HFFc6 (cell line): ENCODE measurements around the gene ANO10. TPM values are rescaled to one million over a fixed set of nuclear protein-coding genes. Genes with fewer than 3 reads are reported as not detected.
"Not testable (repeated sequence)": the region's sequence is repeated elsewhere in the genome, so short reads cannot be mapped to it uniquely, and the experiment has no call there.

Experiments
- DNase-seq: peaks from one replicate; pipeline ENCODE4 v3.0.0-alpha.2; 2018
- H3K27ac Mint-ChIP-seq: 2 replicates; pipeline ENCODE4 v1.8.0; 2020; ENCODE audit warnings: mild to moderate bottlenecking, mixed read lengths
- H3K27me3 Mint-ChIP-seq: 2 replicates; pipeline ENCODE4 v1.8.0; 2021; ENCODE audit warnings: mild to moderate bottlenecking, moderate library complexity, mixed read lengths; ENCODE audit not compliant: insufficient read depth
- H3K36me3 Mint-ChIP-seq: 2 replicates; pipeline ENCODE4 v1.8.0; 2021; ENCODE audit warnings: low read depth, mixed read lengths
- H3K4me1 Mint-ChIP-seq: 2 replicates; pipeline ENCODE4 v1.8.0; 2020; ENCODE audit warnings: low read depth, mixed read lengths
- H3K4me3 Mint-ChIP-seq: 2 replicates; pipeline ENCODE4 v1.8.0; 2020; ENCODE audit warnings: mild to moderate bottlenecking, moderate library complexity, mixed read lengths
- H3K9me3 Mint-ChIP-seq: 2 replicates; pipeline ENCODE4 v1.8.0; 2020; ENCODE audit warnings: mild to moderate bottlenecking, mixed read lengths
- CTCF ChIP-seq: fragments of 200-600 bp; sonication (generic); IDR thresholded peaks from 2 replicates; pipeline ENCODE4 v1.5.0; 2021; ENCODE audit warnings: antibody characterized with exemption, mild to moderate bottlenecking
- total RNA-seq, 6 experiments: library from RNA; stranded (reverse); fragmentation: NEBNext Ultra II Directional; extraction: Animal tissue kit (Norgen Biotek cat#: 25700); gene quantifications; 2 replicates in 1 of 6; 3 replicates in 5 of 6; pipeline ENCODE4 v1.2.3, GENCODE V29; 2021

The ANO10 gene
- total RNA-seq, 6 experiments from 2014 or later, result 78.3 to 103 (median 90.8) TPM

- DNase-seq, result peak; percentile 20
- Mint-ChIP-seq H3K36me3 (no peaks in the 10 kb centered on the region), H3K9me3 (no peaks in the 10 kb centered on the region), H3K27ac (no peak overlapping the region; the same call in 1 of the 2 replicates), H3K4me3 (no peak overlapping the region), H3K4me1 (peaks cover 13% of the 10 kb centered on the region), H3K27me3 (no peaks in the 10 kb centered on the region; the same call in 1 of the 2 replicates)
- peak; percentile 84 for TF ChIP-seq CTCF
Measured at GRCh38 chr3:43503067-43503728, 118.6 kb downstream of the ANO10 start.

- H3K27ac Mint-ChIP-seq, result no peak overlapping the region
- H3K36me3 Mint-ChIP-seq, result no peaks in the 10 kb centered on the region
- H3K4me3 Mint-ChIP-seq, result no peak overlapping the region
- DNase-seq, result no peak
- H3K27me3 Mint-ChIP-seq, result no peaks in the 10 kb centered on the region
- peaks cover 27% of the 10 kb centered on the region for H3K4me1 Mint-ChIP-seq
- no peaks in the 10 kb centered on the region for H3K9me3 Mint-ChIP-seq
- TF ChIP-seq CTCF, result no peak
Measured at GRCh38 chr3:43499256-43499655, 122.6 kb downstream of the ANO10 start.

GRCh38 chr3:43497905-43498365 lies 123.9 kb downstream of the ANO10 start:
- peaks cover 27% of the 10 kb centered on the region for H3K4me1 Mint-ChIP-seq
- H3K4me3 Mint-ChIP-seq, result no peak overlapping the region
- no peak for TF ChIP-seq CTCF
- peaks cover 1% of the 10 kb centered on the region; the same call in 1 of the 2 replicates for H3K36me3 Mint-ChIP-seq
- peak overlapping the region; percentile 59; the same call in 1 of the 2 replicates for H3K27ac Mint-ChIP-seq
- DNase-seq, result no peak
- H3K27me3 Mint-ChIP-seq, result no peaks in the 10 kb centered on the region
- H3K9me3 Mint-ChIP-seq, result no peaks in the 10 kb centered on the region

- Mint-ChIP-seq H3K4me3 (no peak overlapping the region), H3K9me3 (no peaks in the 10 kb centered on the region), H3K27ac (peak overlapping the region; percentile 67), H3K27me3 (no peaks in the 10 kb centered on the region), H3K36me3 (peaks cover 4% of the 10 kb centered on the region; the same call in 1 of the 2 replicates), H3K4me1 (peaks cover 27% of the 10 kb centered on the region)
- no peak for DNase-seq
- no peak for TF ChIP-seq CTCF
Measured at GRCh38 chr3:43497422-43497821, 124.4 kb downstream of the ANO10 start.

GRCh38 chr3:43496740-43497375 lies 125.0 kb downstream of the ANO10 start:
- TF ChIP-seq CTCF, result no peak
- H3K36me3 Mint-ChIP-seq, result peaks cover 4% of the 10 kb centered on the region; the same call in 1 of the 2 replicates
- peaks cover 27% of the 10 kb centered on the region for H3K4me1 Mint-ChIP-seq
- H3K27ac Mint-ChIP-seq, result peak overlapping the region; percentile 67
- H3K9me3 Mint-ChIP-seq, result no peaks in the 10 kb centered on the region
- no peak for DNase-seq
- H3K27me3 Mint-ChIP-seq, result no peaks in the 10 kb centered on the region
- H3K4me3 Mint-ChIP-seq, result no peak overlapping the region

- not testable (repeated sequence) for H3K27ac Mint-ChIP-seq, DNase-seq, H3K36me3 Mint-ChIP-seq, H3K9me3 Mint-ChIP-seq, H3K27me3 Mint-ChIP-seq, H3K4me3 Mint-ChIP-seq
- H3K4me1 Mint-ChIP-seq, result peaks cover 18% of the 10 kb centered on the region
Measured at GRCh38 chr3:43492932-43493331, 128.9 kb downstream of the ANO10 start.

- not testable (repeated sequence) for H3K4me1 Mint-ChIP-seq, H3K4me3 Mint-ChIP-seq, DNase-seq, H3K27me3 Mint-ChIP-seq, H3K9me3 Mint-ChIP-seq, H3K36me3 Mint-ChIP-seq, H3K27ac Mint-ChIP-seq
Measured at GRCh38 chr3:43491807-43492206, 130.0 kb downstream of the ANO10 start.
